ENCODE results near the gene TMEM54.
A peak's percentile ranks its signal among the peaks of the same experiment; 100 is the strongest.

TMEM54 gene

DNA sequence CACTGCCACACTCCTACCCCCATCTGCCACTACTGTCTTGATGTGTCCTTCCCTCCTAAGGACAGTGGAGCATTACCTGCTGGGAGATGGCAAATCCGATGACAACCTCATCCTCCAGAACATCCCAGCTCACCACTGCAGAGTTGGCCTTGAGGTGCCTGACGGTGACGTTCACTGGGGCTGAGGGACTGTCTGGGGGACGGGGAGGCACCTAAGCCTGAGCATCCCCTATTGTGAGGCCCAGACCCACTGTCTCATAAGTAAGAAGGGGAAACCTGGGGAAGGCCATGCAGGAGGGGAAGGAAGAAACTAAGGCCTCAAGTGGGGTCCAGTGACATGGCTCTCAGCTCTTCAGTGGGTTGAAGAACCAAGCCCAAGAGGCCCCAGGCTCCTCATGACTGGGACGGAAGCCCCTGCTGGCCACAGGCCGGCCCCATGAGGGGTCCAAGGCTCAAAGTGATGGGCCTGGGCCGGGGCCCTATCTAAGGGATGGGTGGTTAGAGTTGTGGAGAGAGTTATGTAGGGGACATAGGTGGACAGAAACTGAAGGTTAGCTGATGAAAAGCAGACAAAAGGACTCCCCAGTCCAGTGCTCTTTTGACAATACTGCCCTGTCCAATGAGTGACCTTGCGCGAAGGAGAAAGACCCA, 32.3 kb downstream of the TMEM54 start:
- no peak for DNase-seq
- Mint-ChIP-seq H3K4me1 (peaks cover 51% of the 10 kb centered on the region), H3K4me3 (peak overlapping the region; percentile 85), H3K9me3 (no peaks in the 10 kb centered on the region), H3K27ac (no peak overlapping the region), H3K36me3 (ENCODE audit: low read depth) (peaks cover 22% of the 10 kb centered on the region), H3K27me3 (ENCODE audit: low read depth, poor library complexity) (peaks cover 28% of the 10 kb centered on the region)
- TF ChIP-seq, protein P1, sequence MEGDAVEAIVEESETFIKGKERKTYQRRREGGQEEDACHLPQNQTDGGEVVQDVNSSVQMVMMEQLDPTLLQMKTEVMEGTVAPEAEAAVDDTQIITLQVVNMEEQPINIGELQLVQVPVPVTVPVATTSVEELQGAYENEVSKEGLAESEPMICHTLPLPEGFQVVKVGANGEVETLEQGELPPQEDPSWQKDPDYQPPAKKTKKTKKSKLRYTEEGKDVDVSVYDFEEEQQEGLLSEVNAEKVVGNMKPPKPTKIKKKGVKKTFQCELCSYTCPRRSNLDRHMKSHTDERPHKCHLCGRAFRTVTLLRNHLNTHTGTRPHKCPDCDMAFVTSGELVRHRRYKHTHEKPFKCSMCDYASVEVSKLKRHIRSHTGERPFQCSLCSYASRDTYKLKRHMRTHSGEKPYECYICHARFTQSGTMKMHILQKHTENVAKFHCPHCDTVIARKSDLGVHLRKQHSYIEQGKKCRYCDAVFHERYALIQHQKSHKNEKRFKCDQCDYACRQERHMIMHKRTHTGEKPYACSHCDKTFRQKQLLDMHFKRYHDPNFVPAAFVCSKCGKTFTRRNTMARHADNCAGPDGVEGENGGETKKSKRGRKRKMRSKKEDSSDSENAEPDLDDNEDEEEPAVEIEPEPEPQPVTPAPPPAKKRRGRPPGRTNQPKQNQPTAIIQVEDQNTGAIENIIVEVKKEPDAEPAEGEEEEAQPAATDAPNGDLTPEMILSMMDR (IDR thresholded peaks at IDR 0.05), result no peak

DNA sequence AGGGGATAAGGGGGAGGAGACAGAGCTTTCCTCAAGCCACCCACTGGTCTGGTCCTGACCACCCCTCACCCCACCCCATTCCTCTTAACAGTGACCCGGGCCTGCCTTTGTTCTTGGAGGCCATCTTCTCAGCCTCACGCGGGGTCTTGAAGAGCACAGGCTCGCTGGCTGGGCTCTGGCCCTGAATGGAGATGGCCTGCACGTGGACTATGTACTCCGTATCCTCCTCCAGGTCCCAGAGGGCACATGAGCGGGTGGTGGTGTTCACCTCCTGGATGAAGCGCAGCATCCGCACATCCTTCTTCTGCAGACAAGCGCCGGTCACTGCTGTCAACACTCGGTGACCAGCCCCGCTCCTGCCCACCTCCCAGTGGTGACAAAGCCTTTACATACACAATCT, 33.1 kb downstream of the TMEM54 start:
- Mint-ChIP-seq H3K4me1 (peaks cover 57% of the 10 kb centered on the region), H3K27ac (no peak overlapping the region), H3K4me3 (no peak overlapping the region), H3K9me3 (no peaks in the 10 kb centered on the region), H3K36me3 (ENCODE audit: low read depth) (peaks cover 30% of the 10 kb centered on the region), H3K27me3 (ENCODE audit: low read depth, poor library complexity) (peaks cover 28% of the 10 kb centered on the region)
- no peak for DNase-seq
- TF ChIP-seq, protein P1 (IDR thresholded peaks at IDR 0.05), result no peak

DNA sequence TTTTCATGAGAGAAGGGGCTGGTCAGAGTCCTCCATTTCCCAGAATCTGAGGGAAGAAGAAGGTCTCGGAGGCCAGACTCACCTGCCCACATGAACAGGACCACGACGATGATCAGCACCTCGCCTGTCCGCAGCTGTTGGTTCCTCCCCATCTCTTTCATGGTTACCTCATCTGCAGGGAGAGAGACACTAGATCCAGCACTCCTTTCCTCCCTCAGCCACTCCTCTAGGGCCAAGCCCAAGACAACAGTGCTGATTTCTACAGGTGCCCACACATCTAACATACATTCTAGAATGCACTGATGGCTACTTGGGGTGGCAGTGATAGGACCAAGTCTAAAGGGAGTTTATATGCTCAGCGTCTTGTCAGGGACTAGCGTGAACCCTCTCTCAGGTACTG, 33.5 kb downstream of the TMEM54 start:
- Mint-ChIP-seq H3K36me3 (ENCODE audit: low read depth) (peaks cover 33% of the 10 kb centered on the region), H3K4me1 (peaks cover 54% of the 10 kb centered on the region), H3K9me3 (no peaks in the 10 kb centered on the region), H3K4me3 (no peak overlapping the region), H3K27me3 (ENCODE audit: low read depth, poor library complexity) (peaks cover 28% of the 10 kb centered on the region), H3K27ac (peak overlapping the region; percentile 53)
- DNase-seq, result no peak
- TF ChIP-seq, protein P1 (IDR thresholded peaks at IDR 0.05), result no peak

DNA sequence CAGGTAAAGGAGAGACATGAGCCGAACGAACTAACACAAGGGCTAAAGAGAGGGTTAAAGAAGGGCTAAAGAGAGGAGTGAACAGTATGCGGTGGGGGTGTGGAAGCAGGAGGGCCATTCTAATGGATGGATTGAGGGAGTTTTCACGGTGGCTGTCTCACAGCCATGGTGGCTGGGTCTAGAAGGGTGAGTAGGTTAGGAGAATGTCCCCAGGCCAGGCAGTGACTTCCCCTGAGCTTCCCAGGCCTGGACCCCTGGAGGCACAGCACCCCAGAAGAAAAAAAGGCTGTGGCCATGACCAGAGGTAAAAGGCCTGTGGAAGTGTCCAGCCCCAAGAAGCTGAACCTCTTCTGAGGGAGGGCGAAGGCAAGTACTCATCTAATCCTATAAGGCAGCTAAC, 34.0 kb downstream of the TMEM54 start:
- H3K27ac Mint-ChIP-seq, result no peak overlapping the region
- peaks cover 28% of the 10 kb centered on the region for H3K27me3 Mint-ChIP-seq (ENCODE audit: low read depth, poor library complexity)
- peaks cover 49% of the 10 kb centered on the region for H3K4me1 Mint-ChIP-seq

DNA sequence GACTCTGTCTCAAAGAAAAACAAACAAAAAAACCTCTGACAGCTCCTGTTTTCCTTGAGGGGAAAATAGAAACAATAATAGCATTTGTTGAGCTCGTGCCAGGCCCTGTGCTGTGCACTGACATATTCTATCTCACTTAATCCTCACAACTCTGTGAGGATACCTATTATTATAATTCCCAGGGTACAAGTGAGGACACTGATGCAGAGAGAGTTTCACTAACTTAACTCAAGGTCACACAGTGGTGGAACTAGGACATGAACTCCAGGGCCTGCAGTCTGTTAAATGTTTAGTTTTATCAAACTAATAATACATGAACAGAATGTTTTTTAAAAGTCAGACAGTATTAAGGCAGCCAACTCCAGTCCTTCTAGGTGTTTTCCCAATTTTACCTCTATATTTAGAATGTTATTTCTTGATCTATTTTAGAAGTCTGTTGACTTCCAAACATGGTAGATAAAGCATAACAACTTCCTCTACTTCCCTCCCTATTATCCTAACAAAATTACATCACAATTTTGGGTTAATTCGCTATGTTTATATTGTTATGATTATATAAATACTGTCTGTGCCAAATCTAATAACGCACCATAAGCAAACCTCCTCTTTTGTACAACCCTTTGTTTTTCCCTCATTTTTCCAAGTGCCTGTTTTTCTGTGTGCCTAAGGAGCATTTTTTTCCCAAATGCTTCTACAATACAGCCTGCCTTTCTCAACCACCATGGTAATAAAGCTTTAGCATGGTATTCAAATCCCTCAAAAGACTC, 35.4 kb downstream of the TMEM54 start:
- H3K36me3 Mint-ChIP-seq (ENCODE audit: low read depth), result peaks cover 46% of the 10 kb centered on the region
- TF ChIP-seq, protein P1 (IDR thresholded peaks at IDR 0.05), result no peak
- no peak overlapping the region for H3K4me3 Mint-ChIP-seq
- H3K27me3 Mint-ChIP-seq (ENCODE audit: low read depth, poor library complexity), result peaks cover 17% of the 10 kb centered on the region
- no peak for DNase-seq
- H3K27ac Mint-ChIP-seq, result peak overlapping the region; percentile 74
- no peaks in the 10 kb centered on the region for H3K9me3 Mint-ChIP-seq
- peaks cover 37% of the 10 kb centered on the region for H3K4me1 Mint-ChIP-seq

More for the DNA sequence above, 34.0 kb downstream of the TMEM54 start:
- DNase-seq, result no peak
- TF ChIP-seq, protein P1 (IDR thresholded peaks at IDR 0.05), result no peak
- Mint-ChIP-seq H3K9me3 (no peaks in the 10 kb centered on the region), H3K4me3 (no peak overlapping the region), H3K36me3 (ENCODE audit: low read depth) (peaks cover 39% of the 10 kb centered on the region)
